Psoas muscle (tissue), 8 donors: ENCODE results near the gene PRKCA. TPM values are rescaled to one million over a fixed set of nuclear protein-coding genes. Genes with fewer than 3 reads are reported as not detected.

Experiments
- ATAC-seq, 4 donors: fragments of 200-7000 bp; cut with Tn5 transposase; one replicate each; pipeline ENCODE4 v1.9.1; 2020; ENCODE audit warnings: moderate library complexity in 3 of 4, mild to moderate bottlenecking in 2 of 4
- DNase-seq, 2 donors: peaks; one replicate each; pipeline ENCODE4 v3.0.0-alpha.2; 2020
- H3K27ac ChIP-seq: fragments of 200-600 bp; one replicate; pipeline ENCODE4 v1.8.0; 2022
- H3K27me3 ChIP-seq, 3 donors: fragments of 200-600 bp in 1 of 3; one replicate each; pipeline versions ENCODE4 v1.6.1 to v1.8.0; 2013 to 2022; ENCODE audit warnings: low read length in 2 of 3, mild to moderate bottlenecking in 2 of 3, moderate library complexity in 1 of 3; ENCODE audit not compliant: insufficient read depth in 3 of 3
- H3K36me3 ChIP-seq, 2 donors: fragments of 200-600 bp in 1 of 2; one replicate each; pipeline versions ENCODE4 v1.6.1 to v1.8.0; 2013 to 2022; ENCODE audit warnings: low read depth in 1 of 2, mild to moderate bottlenecking in 1 of 2, moderate library complexity in 1 of 2; ENCODE audit not compliant: insufficient read depth in 1 of 2
- H3K4me1 ChIP-seq: fragments of 200-600 bp; one replicate; pipeline ENCODE4 v1.8.0; 2022
- H3K4me3 ChIP-seq: fragments of 200-600 bp; one replicate; pipeline ENCODE4 v1.8.0; 2022; ENCODE audit warnings: mild to moderate bottlenecking
- H3K9me3 ChIP-seq: fragments of 200-600 bp; one replicate; pipeline ENCODE4 v1.8.0; 2022
- CTCF ChIP-seq: fragments of 200-600 bp; IDR thresholded peaks from one replicate; pipeline ENCODE4 v1.8.0; 2022; ENCODE audit warnings: antibody characterized with exemption
- WGBS, 3 donors: extraction: QIAGEN DNeasy Blood & Tissue Kit; methylation state at CpG; one replicate each; pipeline versions ENCODE4 v1.1.6 to v1.1.7; 2013; 5-methylcytosine and 5-hydroxymethylcytosine counted together
- intact Hi-C, 2 donors: fragments of 100-400 bp; cut with DNase I; formaldehyde crosslinking; loops; one replicate each; pipeline versions ENCODE4 v1.11.0 to v1.14.2; 2022
- polyA plus RNA-seq, 3 donors: library from polyadenylated mRNA; stranded (reverse); fragments of 200-250 nt; gene quantifications; one replicate each; pipeline ENCODE4 v1.2.3, GENCODE V29; 2013
- total RNA-seq, 4 donors: library from RNA; stranded (reverse); fragmentation: NEBNext Ultra II Directional in 2 of 4; extraction: Animal tissue kit (Norgen Biotek cat#: 25700) in 2 of 4; gene quantifications; one replicate each; pipeline versions ENCODE4 v1.2.1 to v1.2.4, GENCODE V29; 2021 to 2023
- donor health status: healthy with polysubstance abuse.
- donor health status: DM: no; HTN: no; CAD: no; lungs with moderate emphysema.
- donor health status: Bipolar disorder and iron deficiency.
- donor health status: healthy.
- donor health status: DM: yes; HTN: yes; CAD: no.
- donor health status: DM: no; HTN: no; CAD: no.
- donor health status: DM: no; HTN: no; CAD: no.
- donor health status: DM: yes; HTN: yes; CAD: no.

The PRKCA gene
- total and polyA plus RNA-seq, 7 donors: 0.35 to 15.5 (median 8.2) TPM

- Histone ChIP-seq H3K4me1 (no peaks in the 10 kb centered on the region), H3K27ac (no peak overlapping the region), H3K9me3 (no peaks in the 10 kb centered on the region), H3K4me3 (no peak overlapping the region), H3K36me3 (no peaks in the 10 kb centered on the region), H3K27me3 (no peaks in the 10 kb centered on the region)
- 94 to 96% (median 95%) methylated on average over 8 of the region's 8 CpGs for WGBS, 3 donors
- no peak for ATAC-seq
- DNase-seq: no peak
- TF ChIP-seq CTCF: no peak
- intact Hi-C loops: no loop called here
Measured at GRCh38 chr17:66447159-66447558, 144.7 kb downstream of the PRKCA start.

- ATAC-seq: no peak
Measured at GRCh38 chr17:66448026-66448639, 145.7 kb downstream of the PRKCA start.

GRCh38 chr17:66449418-66449977, 147.1 kb downstream of the PRKCA start:
- H3K4me3 ChIP-seq: no peak overlapping the region
- WGBS, 3 donors: 75 to 81% (median 78%) methylated on average over 8 of the region's 8 CpGs
- ATAC-seq (no peak), DNase-seq (no peak)
- no peak for TF ChIP-seq CTCF
- no peaks in the 10 kb centered on the region for H3K36me3 ChIP-seq
- H3K9me3 ChIP-seq: no peaks in the 10 kb centered on the region
- H3K27me3 ChIP-seq: no peaks in the 10 kb centered on the region
- intact Hi-C loops: no loop called here
- no peak overlapping the region for H3K27ac ChIP-seq
- H3K4me1 ChIP-seq: no peaks in the 10 kb centered on the region

More at GRCh38 chr17:66448026-66448639, 145.7 kb downstream of the PRKCA start:
- Histone ChIP-seq H3K4me1 (no peaks in the 10 kb centered on the region), H3K4me3 (no peak overlapping the region), H3K9me3 (no peaks in the 10 kb centered on the region), H3K27me3 (no peaks in the 10 kb centered on the region), H3K36me3 (no peaks in the 10 kb centered on the region), H3K27ac (no peak overlapping the region)
- no peak for DNase-seq
- no peak for TF ChIP-seq CTCF
- WGBS, 3 donors: 66 to 69% (median 66%) methylated on average over 14 of the region's 14 CpGs
- intact Hi-C loops: no loop called here

- Histone ChIP-seq H3K27me3 (no peaks in the 10 kb centered on the region), H3K4me1 (no peaks in the 10 kb centered on the region), H3K4me3 (no peak overlapping the region), H3K9me3 (no peaks in the 10 kb centered on the region), H3K36me3 (no peaks in the 10 kb centered on the region), H3K27ac (no peak overlapping the region)
- ATAC-seq: no peak
- intact Hi-C loops: no loop called here
- no peak for TF ChIP-seq CTCF
- DNase-seq: no peak
- WGBS, 3 donors: 76 to 78% (median 78%) methylated on average over 12 of the region's 12 CpGs
Measured at GRCh38 chr17:66450008-66450851, 147.8 kb downstream of the PRKCA start.
